Fibroblast of lung (primary cell): ENCODE results near the gene PC. TPM values are rescaled to one million over a fixed set of nuclear protein-coding genes. Genes with fewer than 3 reads are reported as not detected.

Source experiments
- DNase-seq, 2 donors: peaks; one replicate each; pipeline versions ENCODE4 v3.0.0 to v3.0.0-alpha.2; 2010; ENCODE audit warnings: low read depth in 2 of 2
- H2AFZ ChIP-seq: 2 replicates; pipeline ENCODE4 v1.5.1; 2012; ENCODE audit warnings: low read length, control low read depth, inconsistent platforms
- H3K27ac ChIP-seq: 2 replicates; pipeline ENCODE4 v1.5.1; 2011; ENCODE audit warnings: low read length, control low read depth; ENCODE audit not compliant: insufficient read depth
- H3K27me3 ChIP-seq: 2 replicates; pipeline ENCODE4 v1.5.1; 2011; ENCODE audit warnings: mild to moderate bottlenecking, low read length; ENCODE audit not compliant: control insufficient read depth, insufficient read depth
- H3K36me3 ChIP-seq: 2 replicates; pipeline ENCODE4 v1.5.1; 2011; ENCODE audit warnings: low read length; ENCODE audit not compliant: control insufficient read depth, insufficient read depth
- H3K4me1 ChIP-seq: 2 replicates; pipeline ENCODE4 v1.5.1; 2011; ENCODE audit warnings: low read length; ENCODE audit not compliant: control insufficient read depth, insufficient read depth; ENCODE audit errors: extremely low read depth
- H3K4me2 ChIP-seq: 2 replicates; pipeline ENCODE4 v1.5.1; 2011; ENCODE audit warnings: low read length, control low read depth; ENCODE audit not compliant: insufficient read depth; ENCODE audit errors: extremely low read depth
- H3K4me3 ChIP-seq, 4 experiments: fragments of 200-600 bp in 1 of 4; sonication (generic) in 1 of 4; replicated peaks in 1 of 4; 2 replicates each; pipeline ENCODE4 v1.5.1; 2011 to 2016; ENCODE audit warnings: low read length in 4 of 4, low read depth in 3 of 4, mild to moderate bottlenecking in 3 of 4, control low read depth in 2 of 4, inconsistent platforms in 1 of 4, mixed read lengths in 1 of 4; ENCODE audit not compliant: insufficient read depth in 1 of 4; ENCODE audit errors: control extremely low read depth in 1 of 4
- H3K79me2 ChIP-seq: 2 replicates; pipeline ENCODE4 v1.5.1; 2012; ENCODE audit warnings: mild to moderate bottlenecking, low read length, inconsistent platforms; ENCODE audit not compliant: control insufficient read depth, insufficient read depth
- H3K9ac ChIP-seq: 2 replicates; pipeline ENCODE4 v1.5.1; 2011; ENCODE audit warnings: mild to moderate bottlenecking, low read length, control low read depth; ENCODE audit not compliant: insufficient read depth
- H3K9me3 ChIP-seq: 2 replicates; pipeline ENCODE4 v1.5.1; 2012; ENCODE audit warnings: low read depth, low read length; ENCODE audit not compliant: control insufficient read depth, insufficient read depth
- H4K20me1 ChIP-seq: 2 replicates; pipeline ENCODE4 v1.5.1; 2011; ENCODE audit warnings: low read length; ENCODE audit not compliant: control insufficient read depth, insufficient read depth; ENCODE audit errors: extremely low read depth
- EZH2 ChIP-seq: IDR thresholded peaks from 2 replicates; pipeline ENCODE4 v1.5.1; 2012; ENCODE audit warnings: low read length, control low read depth, mild to moderate bottlenecking; ENCODE audit errors: missing control alignments
- polyA plus RNA-seq, 2 donors: library from polyadenylated mRNA; depleted of rRNA in 1 of 2; stranded (reverse) in 1 of 2; unstranded in 1 of 2; fragments of >200 nt; gene quantifications; 2 replicates each; pipeline ENCODE4 v1.2.1, GENCODE V29; 2011 to 2012; ENCODE audit warnings: missing spikeins in 1 of 2
- total RNA-seq: library from RNA; depleted of rRNA; stranded (reverse); fragments of >200 nt; gene quantifications from 2 replicates; pipeline ENCODE4 v1.2.1, GENCODE V29; 2014
- TF ChIP-seq, protein P1 (sequence below), 2 donors: IDR thresholded peaks in 1 of 2; conservative IDR thresholded peaks in 1 of 2; 1 replicate in 1 of 2; 2 replicates in 1 of 2; pipeline ENCODE4 v1.5.1; 2011 to 2012; ENCODE audit warnings: low read length in 2 of 2, control low read depth in 1 of 2, inconsistent platforms in 1 of 2, low read depth in 1 of 2, mild to moderate bottlenecking in 1 of 2

PC gene
- total and polyA plus RNA-seq, 2 donors (not counting 1 experiment from before 2014, with no cell fraction given) = 5.1 to 22.8 TPM

DNA sequence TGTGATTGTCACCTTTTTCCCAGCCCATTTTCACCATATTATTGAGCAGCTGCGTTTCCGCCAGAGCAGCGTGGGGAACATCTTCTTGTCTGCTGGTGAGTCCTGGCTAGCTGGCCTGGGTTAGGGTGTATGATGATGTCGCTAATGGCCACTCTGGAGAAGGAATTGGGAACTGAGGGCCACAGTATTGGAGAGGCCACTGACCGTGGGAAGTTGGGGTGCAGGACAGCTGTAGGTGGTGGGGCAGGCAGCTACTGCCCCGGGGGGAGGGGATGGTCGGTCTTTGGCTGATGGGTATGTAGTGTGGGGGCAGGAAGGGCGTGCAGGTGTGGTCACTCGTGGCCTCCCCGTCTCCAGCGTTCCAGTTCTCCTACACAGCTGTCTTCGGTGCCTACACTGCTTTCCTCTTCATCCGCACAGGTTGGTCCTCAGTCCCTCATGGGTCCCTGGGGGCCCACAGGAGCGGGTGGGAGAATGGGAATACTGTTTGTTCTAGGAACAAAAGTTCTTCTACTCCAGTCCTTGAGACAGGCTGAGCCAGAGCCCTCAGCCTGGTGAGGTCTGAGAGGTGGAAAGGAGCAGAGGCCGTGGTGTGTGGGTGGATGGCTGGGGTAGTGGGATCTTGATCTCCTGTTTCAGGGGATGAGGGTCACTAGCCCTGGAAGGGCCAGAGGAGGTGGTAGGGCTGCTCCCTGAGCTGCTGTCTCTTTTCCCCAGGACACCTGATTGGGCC lies 112.9 kb downstream of the PC start:
- Histone ChIP-seq H4K20me1 (no peaks in the 10 kb centered on the region), H3K9ac (no peak overlapping the region), H3K9me3 (no peaks in the 10 kb centered on the region), H3K4me2 (no peak overlapping the region), H3K79me2 (peaks cover 42% of the 10 kb centered on the region), H3K27me3 (no peaks in the 10 kb centered on the region), H2AFZ (no peak overlapping the region), H3K27ac (no peak overlapping the region), H3K4me3 (no peak overlapping the region), H3K36me3 (peaks cover 21% of the 10 kb centered on the region), H3K4me1 (peaks cover 8% of the 10 kb centered on the region)
- TF ChIP-seq EZH2 = no peak
- DNase-seq = no peak

DNA sequence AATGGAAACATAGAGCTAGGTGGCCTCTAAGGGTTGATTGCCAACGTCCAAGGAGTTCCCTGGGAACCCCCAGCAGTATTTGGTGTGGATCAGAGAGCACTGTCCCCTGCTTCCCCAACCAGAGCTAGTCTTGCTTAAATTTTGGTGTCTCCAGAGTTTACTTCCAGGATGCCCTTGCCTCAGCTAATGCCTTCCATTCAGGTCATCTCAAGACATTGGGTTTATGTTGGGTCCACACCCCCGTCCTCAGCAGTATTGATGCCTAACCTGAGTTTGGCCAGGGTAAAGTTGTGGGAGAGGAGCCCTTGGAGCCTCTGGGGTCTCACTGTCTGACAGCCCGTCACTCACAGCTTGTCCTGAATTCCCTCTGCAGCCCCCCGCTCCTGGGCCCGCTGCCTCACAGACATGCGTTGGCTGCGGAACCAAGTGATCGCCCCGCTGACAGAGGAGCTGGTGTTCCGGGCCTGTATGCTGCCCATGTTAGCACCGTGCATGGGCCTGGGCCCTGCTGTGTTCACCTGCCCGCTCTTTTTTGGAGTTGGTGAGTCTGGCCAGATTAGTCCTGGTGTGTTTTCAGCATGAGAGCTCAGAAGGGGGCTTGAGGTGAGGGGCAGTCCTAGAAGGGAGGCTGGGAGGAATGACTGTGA lies 113.6 kb downstream of the PC start:
- peaks cover 42% of the 10 kb centered on the region for H3K79me2 ChIP-seq
- no peaks in the 10 kb centered on the region for H4K20me1 ChIP-seq

DNA sequence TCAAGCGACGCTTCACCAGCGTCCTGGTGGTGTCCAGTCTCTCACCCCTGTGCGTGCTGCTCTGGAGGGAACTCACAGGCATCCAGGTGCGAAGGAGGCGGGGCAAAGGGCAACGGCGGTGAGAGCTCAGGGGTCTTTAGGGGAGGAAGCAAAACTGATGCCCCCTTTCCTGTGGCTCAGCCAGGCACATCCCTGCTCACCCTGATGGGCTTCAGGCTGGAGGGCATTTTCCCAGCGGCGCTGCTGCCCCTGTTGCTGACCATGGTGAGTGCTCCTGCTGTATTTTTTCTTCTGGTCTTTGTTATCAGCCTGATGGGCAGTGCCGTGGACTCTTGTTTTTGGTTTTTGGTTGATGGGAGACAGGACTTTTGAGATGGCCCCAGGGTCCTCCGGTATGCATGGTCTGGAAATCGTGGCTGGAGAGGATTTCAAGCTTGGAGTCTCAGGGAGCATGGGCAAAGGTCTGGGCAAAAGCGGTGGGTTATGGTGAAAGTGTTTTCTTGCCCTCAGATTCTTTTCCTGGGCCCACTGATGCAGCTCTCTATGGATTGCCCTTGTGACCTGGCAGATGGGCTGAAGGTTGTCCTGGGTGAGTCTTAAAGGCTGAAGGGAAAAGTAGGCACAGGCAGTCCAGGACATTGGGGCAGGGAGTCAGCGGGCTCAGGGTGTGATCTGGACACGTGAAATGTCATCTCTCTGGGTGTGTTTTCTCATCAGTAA lies 114.2 kb downstream of the PC start:
- Histone ChIP-seq H3K27ac (peak overlapping the region; percentile 99), H3K79me2 (peaks cover 42% of the 10 kb centered on the region), H3K9me3 (no peaks in the 10 kb centered on the region), H3K36me3 (peaks cover 21% of the 10 kb centered on the region), H3K4me3 (peak overlapping the region; percentile 93 to 99 (median 98)), H2AFZ (peak overlapping the region; percentile 92), H3K27me3 (no peaks in the 10 kb centered on the region), H3K4me2 (peak overlapping the region; percentile 96), H3K4me1 (peaks cover 8% of the 10 kb centered on the region), H3K9ac (peak overlapping the region; percentile 100), H4K20me1 (no peaks in the 10 kb centered on the region)
- TF ChIP-seq EZH2 = no peak
- TF ChIP-seq, protein P1, sequence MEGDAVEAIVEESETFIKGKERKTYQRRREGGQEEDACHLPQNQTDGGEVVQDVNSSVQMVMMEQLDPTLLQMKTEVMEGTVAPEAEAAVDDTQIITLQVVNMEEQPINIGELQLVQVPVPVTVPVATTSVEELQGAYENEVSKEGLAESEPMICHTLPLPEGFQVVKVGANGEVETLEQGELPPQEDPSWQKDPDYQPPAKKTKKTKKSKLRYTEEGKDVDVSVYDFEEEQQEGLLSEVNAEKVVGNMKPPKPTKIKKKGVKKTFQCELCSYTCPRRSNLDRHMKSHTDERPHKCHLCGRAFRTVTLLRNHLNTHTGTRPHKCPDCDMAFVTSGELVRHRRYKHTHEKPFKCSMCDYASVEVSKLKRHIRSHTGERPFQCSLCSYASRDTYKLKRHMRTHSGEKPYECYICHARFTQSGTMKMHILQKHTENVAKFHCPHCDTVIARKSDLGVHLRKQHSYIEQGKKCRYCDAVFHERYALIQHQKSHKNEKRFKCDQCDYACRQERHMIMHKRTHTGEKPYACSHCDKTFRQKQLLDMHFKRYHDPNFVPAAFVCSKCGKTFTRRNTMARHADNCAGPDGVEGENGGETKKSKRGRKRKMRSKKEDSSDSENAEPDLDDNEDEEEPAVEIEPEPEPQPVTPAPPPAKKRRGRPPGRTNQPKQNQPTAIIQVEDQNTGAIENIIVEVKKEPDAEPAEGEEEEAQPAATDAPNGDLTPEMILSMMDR (conservative IDR thresholded peaks at IDR 0.05 in 1 of 2, IDR thresholded peaks at IDR 0.05 in 1 of 2; ENCODE audit: low read depth in 1 of 2, low read length in 2 of 2) = no peak
- DNase-seq = no peak

More for the DNA sequence above, 113.6 kb downstream of the PC start:
- H3K36me3 ChIP-seq = peaks cover 21% of the 10 kb centered on the region
- H2AFZ ChIP-seq = no peak overlapping the region
- H3K4me1 ChIP-seq = peaks cover 8% of the 10 kb centered on the region
- no peak for TF ChIP-seq EZH2
- TF ChIP-seq, protein P1 (conservative IDR thresholded peaks at IDR 0.05 in 1 of 2, IDR thresholded peaks at IDR 0.05 in 1 of 2; ENCODE audit: low read depth in 1 of 2, low read length in 2 of 2) = no peak
- H3K27me3 ChIP-seq = no peaks in the 10 kb centered on the region
- H3K27ac ChIP-seq = no peak overlapping the region
- peak overlapping the region; percentile 93 to 99 (median 98) for H3K4me3 ChIP-seq
- peak overlapping the region; percentile 96 for H3K4me2 ChIP-seq
- DNase-seq = no peak
- no peak overlapping the region for H3K9ac ChIP-seq
- H3K9me3 ChIP-seq = no peaks in the 10 kb centered on the region
